SK-N-MC (cell line): ENCODE measurements around the gene GAL3ST1.
"Not testable (repeated sequence)": the region's sequence is repeated elsewhere in the genome, so short reads cannot be mapped to it uniquely, and the experiment has no call there.

Experiments
- EZH2 ChIP-seq: fragments of 200-600 bp; sonication (generic); IDR thresholded peaks from one replicate; pipeline ENCODE4 v1.6.1; 2017; ENCODE audit warnings: antibody characterized with exemption
- FOXP2 ChIP-seq: optimal IDR thresholded peaks from 2 replicates; pipeline ENCODE3; 2011; ENCODE audit warnings: mild to moderate bottlenecking, moderate library complexity; ENCODE audit not compliant: insufficient read depth; ENCODE audit errors: extremely low read length, control extremely low read depth
- POLR2AphosphoS5 ChIP-seq: IDR thresholded peaks from 2 replicates; pipeline ENCODE4 v1.6.1; 2012; ENCODE audit warnings: mild to moderate bottlenecking, low read depth, low read length, borderline replicate concordance

GRCh38 chr22:30541511-30541910 is 33.0 kb downstream of the GAL3ST1 start:
- TF ChIP-seq EZH2, POLR2AphosphoS5, FOXP2: not testable (repeated sequence)
